T47D (cell line): ENCODE measurements around the gene RAB11FIP4.
"Not testable (repeated sequence)": the region's sequence is repeated elsewhere in the genome, so short reads cannot be mapped to it uniquely, and the experiment has no call there.

Experiments
- DNase-seq, 2 experiments: peaks; one replicate each; pipeline versions ENCODE4 v3.0.0 to v3.0.0-alpha.2; 2011 to 2012; ENCODE audit warnings: low read depth in 1 of 2, low spot score in 1 of 2
- JUND ChIP-seq: IDR thresholded peaks from 2 replicates; pipeline ENCODE4 v1.6.1; 2012; ENCODE audit warnings: low read depth
- in situ Hi-C: cut with HindIII; loops from 2 replicates; pipeline ENCODE4 v1.10.0; 2016; ENCODE audit warnings: low sequenced_read_pairs, low pct_unique_long_range_greater_than_20kb

The RAB11FIP4 gene

DNA sequence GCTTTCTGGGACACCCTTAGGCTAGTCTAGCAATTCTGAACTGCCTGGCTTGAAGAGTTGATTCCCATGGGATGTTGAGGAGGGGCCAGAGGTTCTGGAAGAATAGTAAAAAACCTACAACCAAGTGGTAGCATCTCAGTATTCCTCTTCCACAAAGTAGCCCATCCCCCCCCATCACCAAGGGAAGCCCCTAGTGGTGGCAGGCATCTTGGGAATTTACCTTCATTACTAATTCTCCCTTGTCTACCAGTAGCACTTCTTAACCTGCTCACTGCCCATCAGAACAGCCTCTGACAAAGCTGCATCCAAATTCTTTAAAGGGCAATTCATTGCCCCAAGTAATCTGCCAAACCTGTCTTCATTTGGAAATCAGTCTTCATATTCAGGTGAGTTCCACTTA is 12.8 kb upstream of the RAB11FIP4 start:
- TF ChIP-seq JUND: no peak
- in situ Hi-C loops: no loop called here
- DNase-seq: no peak

DNA sequence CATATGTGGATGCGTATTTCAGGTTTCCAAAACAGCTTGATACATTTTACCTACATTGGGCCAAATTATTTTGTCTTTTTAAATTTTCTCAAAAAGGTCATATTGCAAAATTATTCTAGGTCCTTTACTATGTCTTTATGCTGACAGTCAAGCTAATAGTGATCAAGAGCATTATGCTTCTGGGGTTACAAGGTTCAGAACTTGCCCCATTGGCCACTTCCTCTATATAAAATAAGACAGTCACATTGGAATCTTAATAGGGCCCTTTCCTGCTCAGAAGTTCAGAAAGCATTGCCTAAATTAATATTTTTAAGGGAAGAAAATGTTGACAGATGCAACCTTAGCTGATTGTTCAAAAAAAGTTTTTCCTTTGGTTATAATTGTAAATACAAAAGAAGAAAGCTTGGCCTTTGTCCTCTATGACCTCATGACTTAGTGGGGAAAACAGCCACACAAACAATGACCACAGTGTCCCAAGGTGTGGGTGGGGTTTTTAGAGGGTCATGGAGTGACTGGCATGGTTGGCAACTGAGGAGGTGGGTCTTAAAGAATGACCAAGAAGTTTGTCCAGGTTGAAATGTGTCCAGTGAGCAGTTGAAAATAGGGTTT is 11.8 kb upstream of the RAB11FIP4 start:
- DNase-seq: no peak
- in situ Hi-C loops: no loop called here
- no peak for TF ChIP-seq JUND

- in situ Hi-C loops: no loop called here
- DNase-seq: no peak
- no peak for TF ChIP-seq JUND
These were observed 10.3 kb upstream of the RAB11FIP4 start for GRCh38 chr17:31381165-31381668.

- in situ Hi-C loops, DNase-seq: not testable (repeated sequence)
These were observed 8.7 kb upstream of the RAB11FIP4 start for GRCh38 chr17:31382668-31383275.

DNA sequence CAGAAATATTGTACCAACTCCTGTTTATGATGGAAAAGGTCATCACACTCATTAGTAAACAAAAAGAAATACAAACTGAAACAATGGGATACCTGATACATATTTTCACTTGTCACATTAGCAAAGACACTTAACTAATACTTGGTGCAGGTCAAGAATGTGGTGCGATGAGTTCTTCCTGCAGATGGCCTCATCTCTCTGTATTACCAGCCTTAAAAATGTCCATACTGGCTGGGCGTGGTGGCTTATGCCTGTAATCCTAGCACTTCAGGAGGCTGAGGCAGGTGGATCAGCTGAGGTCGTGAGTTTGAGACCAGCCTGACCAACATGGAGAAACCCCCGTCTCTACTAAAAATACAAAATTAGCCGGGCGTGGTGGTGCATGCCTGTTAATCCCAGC is 8.0 kb upstream of the RAB11FIP4 start:
- in situ Hi-C loops: not testable (repeated sequence)
- peak in 1 of 2 experiments; percentile 34 for DNase-seq

GRCh38 chr17:31385428-31386285 is 5.8 kb upstream of the RAB11FIP4 start:
- TF ChIP-seq JUND: no peak
- in situ Hi-C loops: no loop called here
- no peak for DNase-seq

- TF ChIP-seq JUND: no peak
- DNase-seq: no peak
- in situ Hi-C loops: no loop called here
These were observed 4.9 kb upstream of the RAB11FIP4 start for GRCh38 chr17:31386542-31387075.

DNA sequence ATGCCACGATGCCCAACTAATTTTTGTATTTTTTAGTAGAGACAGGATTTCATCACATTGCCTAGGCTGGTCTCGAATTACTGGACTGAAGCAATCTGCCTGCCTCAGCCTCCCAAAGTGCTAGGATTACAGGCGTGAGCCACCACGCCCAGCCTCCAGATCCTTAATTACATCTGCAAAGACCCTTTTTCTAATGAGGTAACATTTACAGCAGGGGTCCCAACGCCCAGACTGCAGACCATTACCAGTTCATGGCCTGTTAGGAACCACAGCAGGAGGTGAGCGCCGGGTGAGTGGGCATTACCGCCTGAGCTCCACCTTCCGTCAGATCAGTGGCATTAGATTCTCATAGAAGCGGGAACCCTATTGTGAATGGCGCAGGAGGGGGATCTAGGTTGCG is 4.0 kb upstream of the RAB11FIP4 start:
- TF ChIP-seq JUND: no peak
- DNase-seq: no peak
- in situ Hi-C loops: no loop called here

GRCh38 chr17:31388351-31388750 is 3.1 kb upstream of the RAB11FIP4 start:
- DNase-seq: no peak
- no peak for TF ChIP-seq JUND
- in situ Hi-C loops: no loop called here

DNA sequence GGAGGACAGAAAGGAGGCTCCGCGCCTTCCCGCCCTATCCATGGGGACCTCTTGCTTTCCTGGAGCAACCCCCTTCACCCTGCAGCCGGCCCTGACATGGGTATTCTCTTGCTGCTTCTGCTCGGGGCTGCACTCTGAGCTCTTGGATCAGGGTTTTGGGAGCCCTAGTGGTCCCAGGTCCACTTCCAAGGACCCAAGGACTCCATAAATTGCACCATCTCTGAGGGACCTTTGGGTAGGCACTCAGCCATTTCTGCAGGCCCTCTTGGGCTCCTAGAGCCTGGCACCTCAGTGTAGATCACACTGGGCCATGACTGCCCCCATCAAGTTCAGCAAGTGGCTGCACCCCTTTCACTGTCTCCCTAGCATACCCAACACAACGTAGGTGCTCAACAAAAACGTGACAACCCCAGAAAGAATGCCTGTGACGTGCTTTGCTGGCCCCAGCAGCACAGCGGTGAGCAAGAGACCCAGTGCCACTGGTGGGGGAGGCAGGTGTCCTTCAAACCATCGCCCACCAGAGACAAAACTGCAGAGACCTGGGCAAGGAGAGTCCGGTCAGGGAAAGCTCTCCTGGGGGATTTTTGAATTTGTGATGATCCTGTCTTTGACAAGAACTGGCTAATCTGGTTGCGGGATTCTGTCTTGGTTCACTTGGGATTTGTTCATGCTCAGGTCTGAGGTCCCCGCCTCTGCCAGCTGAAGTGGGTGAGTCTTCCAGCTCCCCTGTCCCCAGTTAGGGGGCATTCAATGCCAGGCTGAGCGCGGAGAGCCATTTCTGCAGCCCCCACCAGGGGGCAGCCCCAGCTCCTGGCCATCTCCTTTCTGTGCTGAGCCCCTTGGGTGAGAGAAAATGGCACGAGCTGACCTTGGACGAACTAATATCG is 2.5 kb upstream of the RAB11FIP4 start:
- DNase-seq: peak; percentile 41 to 65

GRCh38 chr17:31389657-31390381 is 1.7 kb upstream of the RAB11FIP4 start:
- no peak for DNase-seq
- no peak for TF ChIP-seq JUND
- in situ Hi-C loops: no loop called here

More for the DNA sequence above, 2.5 kb upstream of the RAB11FIP4 start:
- TF ChIP-seq JUND: no peak
- in situ Hi-C loops: no loop called here

DNA sequence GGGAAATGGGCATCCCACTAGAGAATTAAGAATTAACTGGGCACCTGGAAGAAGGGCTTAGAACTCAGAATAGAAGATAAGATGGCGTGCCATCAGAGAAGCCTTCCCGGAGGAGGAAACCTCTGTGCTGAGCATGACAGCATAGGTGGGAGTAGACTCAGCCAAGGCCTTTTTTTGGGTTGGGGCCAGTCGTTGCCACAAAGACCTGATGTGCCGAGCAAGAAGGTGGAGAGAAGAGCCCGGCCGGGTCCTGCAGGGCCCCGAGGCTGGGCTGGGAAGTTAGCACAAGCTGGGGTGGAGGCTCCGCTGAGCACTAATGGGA is 1.1 kb upstream of the RAB11FIP4 start:
- no peak for TF ChIP-seq JUND
- in situ Hi-C loops: no loop called here

More for the DNA sequence above, 1.1 kb upstream of the RAB11FIP4 start:
- DNase-seq: no peak
